Aorta (tissue), 5 donors: ENCODE data around the gene SLU7. TPM values are rescaled to one million over a fixed set of nuclear protein-coding genes. Genes with fewer than 3 reads are reported as not detected.

ENCODE experiments used
- ATAC-seq: fragments of 200-7000 bp; cut with Tn5 transposase; one replicate; pipeline ENCODE4 v1.9.1; 2022; ENCODE audit warnings: moderate library complexity; ENCODE audit not compliant: low FRiP score
- DNase-seq, 2 donors: peaks; one replicate each; pipeline ENCODE4 v3.0.0-alpha.2; 2020
- H3K27ac ChIP-seq, 2 donors: one replicate each; pipeline ENCODE4 v1.5.1; 2013; ENCODE audit warnings: low read length in 2 of 2, mild to moderate bottlenecking in 2 of 2, moderate library complexity in 2 of 2, control low read depth in 1 of 2, inconsistent platforms in 1 of 2, low read depth in 1 of 2
- H3K27me3 ChIP-seq, 2 donors: one replicate each; pipeline ENCODE4 v1.6.1; 2013; ENCODE audit warnings: control low read depth in 1 of 2, low read length in 1 of 2, mild to moderate bottlenecking in 1 of 2, moderate library complexity in 1 of 2; ENCODE audit not compliant: insufficient read depth in 2 of 2, control insufficient read depth in 1 of 2
- H3K36me3 ChIP-seq, 2 donors: one replicate each; pipeline ENCODE4 v1.6.1; 2013; ENCODE audit warnings: control low read depth in 1 of 2, low read length in 1 of 2, mild to moderate bottlenecking in 1 of 2; ENCODE audit not compliant: insufficient read depth in 2 of 2, control insufficient read depth in 1 of 2
- H3K4me1 ChIP-seq, 2 donors: one replicate each; pipeline ENCODE4 v1.6.1; 2013; ENCODE audit warnings: low read length in 2 of 2, control low read depth in 1 of 2, mild to moderate bottlenecking in 1 of 2, moderate library complexity in 1 of 2; ENCODE audit not compliant: insufficient read depth in 2 of 2, control insufficient read depth in 1 of 2
- H3K4me3 ChIP-seq, 2 donors: one replicate each; pipeline ENCODE4 v1.5.1; 2013; ENCODE audit warnings: low read length in 2 of 2, control low read depth in 1 of 2, mild to moderate bottlenecking in 1 of 2
- H3K9me3 ChIP-seq: one replicate; pipeline ENCODE4 v1.6.1; 2013; ENCODE audit warnings: mild to moderate bottlenecking, low read length; ENCODE audit not compliant: control insufficient read depth
- WGBS, 2 donors: extraction: QIAGEN DNeasy Blood & Tissue Kit; methylation state at CpG; one replicate each; pipeline ENCODE4 v1.1.7; 2013; 5-methylcytosine and 5-hydroxymethylcytosine counted together
- intact Hi-C, 2 donors: fragments of 100-400 bp; cut with DNase I; formaldehyde crosslinking; loops; one replicate each; pipeline versions ENCODE4 v1.14.2 to v1.15.0; 2022
- polyA plus RNA-seq, 2 donors: library from polyadenylated mRNA; stranded (reverse); fragments of 200-250 nt; gene quantifications; one replicate each; pipeline ENCODE4 v1.2.3, GENCODE V29; 2013
- total RNA-seq, 2 donors: library from RNA; stranded (reverse); fragmentation: NEBNext Ultra II Directional; extraction: Animal tissue kit (Norgen Biotek cat#: 25700); gene quantifications; one replicate each; pipeline ENCODE4 v1.2.1, GENCODE V29; 2021
- donor health status: healthy with polysubstance abuse.
- donor health status: Bipolar disorder and iron deficiency.
- donor health status: DM: no; HTN: no; CAD: no.
- donor health status: DM: no; HTN: no; CAD: no.
- donor health status: DM: yes; HTN: yes; CAD: no.

The SLU7 gene
- total and polyA plus RNA-seq, 4 donors: 36.3 to 60.6 (median 53.5) TPM

DNA sequence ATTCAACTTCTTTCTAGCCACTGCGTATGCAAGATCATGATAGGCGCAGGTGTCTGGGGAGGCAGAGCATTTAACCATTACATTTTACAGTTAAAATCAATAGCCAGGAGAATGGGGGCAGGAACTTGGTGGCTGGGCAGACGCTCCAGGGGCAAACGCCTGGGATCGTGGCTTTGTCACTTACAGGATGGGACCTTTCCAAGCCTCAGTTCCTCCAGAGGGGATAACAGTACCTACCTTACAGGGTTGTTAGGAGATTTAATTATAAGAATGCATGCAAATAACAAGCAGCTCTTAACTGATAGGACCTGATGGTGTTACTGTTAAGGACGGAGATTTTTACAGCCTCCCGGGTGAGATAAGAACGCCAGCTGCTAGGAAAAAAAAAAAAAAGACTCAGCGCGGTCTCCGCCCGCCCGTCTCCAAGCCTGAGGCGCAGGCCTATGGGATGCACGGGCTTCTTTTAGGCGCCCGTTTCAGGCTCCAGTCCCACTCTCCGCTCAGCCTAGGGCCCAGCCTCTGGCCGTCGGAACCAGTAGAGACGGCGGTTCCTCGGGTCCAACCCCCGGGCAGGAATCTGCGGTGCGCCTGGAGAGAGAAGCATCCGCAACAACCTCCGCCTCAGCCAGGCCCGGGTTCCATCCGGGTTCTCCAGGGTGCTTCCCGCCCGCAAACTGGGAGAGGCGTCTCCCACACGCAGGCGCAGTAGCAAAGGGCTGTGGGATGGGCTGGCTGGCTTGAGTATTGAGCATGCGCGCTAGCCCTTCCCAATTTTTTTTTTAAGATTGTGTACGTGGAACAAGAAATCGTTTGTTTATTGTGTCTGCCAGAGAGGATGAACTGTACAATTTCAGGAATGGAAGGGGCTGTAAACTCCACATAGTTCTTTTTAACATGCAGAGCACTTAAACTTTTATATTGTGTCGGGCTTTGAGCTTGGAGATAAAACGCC is 19.2 kb downstream of the SLU7 start, which contains the start of gene FAM200C:
Gene FAM200C (minus strand): TSS at position 653 of the 952 bp plus-strand sequence. CDS start 4,564 bp downstream, outside the sequence.
- Histone ChIP-seq H3K9me3 (no peaks in the 10 kb centered on the region), H3K36me3 (peaks cover 5 to 6% of the 10 kb centered on the region in 2 donors), H3K4me3 (peak within 1 kb of the TSS; percentile 55 to 95), H3K27ac (peak within 1 kb of the TSS; percentile 38 to 96), H3K4me1 (peaks cover 2 to 3% of the 10 kb centered on the region in 2 donors), H3K27me3 (no peaks in the 10 kb centered on the region)
- WGBS, 2 donors: 0% methylated on average over 41 of the region's 41 CpGs
- ATAC-seq (peak; percentile 96), DNase-seq (peak; percentile 96)
- intact Hi-C loops: loop anchor here (5.0 kb wide), 2 partner anchors 37 to 377 kb away; no protein-coding TSS in a partner anchor

DNA sequence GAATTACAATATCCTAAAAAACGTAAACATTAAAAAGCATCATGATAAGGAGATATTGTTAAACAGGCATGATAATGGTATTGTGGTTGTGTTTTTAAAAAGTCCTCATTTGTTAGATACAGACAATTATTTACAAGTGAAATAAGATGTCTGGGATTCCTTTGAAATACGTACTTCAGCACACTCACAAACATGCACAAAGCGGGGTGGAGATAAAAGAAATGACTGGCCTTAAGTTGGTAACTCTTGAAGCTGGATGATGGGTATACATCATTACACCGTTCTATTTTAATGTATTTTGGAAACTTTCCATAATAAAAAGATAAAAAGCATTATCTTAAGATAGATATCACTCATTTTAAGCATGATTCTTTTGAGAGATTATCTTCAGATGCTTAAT is 20.1 kb downstream of the SLU7 start:
- peaks cover 2 to 3% of the 10 kb centered on the region in 2 donors for H3K36me3 ChIP-seq
- WGBS, 2 donors: 9 to 13% methylated on average over 4 of the region's 4 CpGs
- intact Hi-C loops: loop anchor here (5.0 kb wide), 2 partner anchors 37 to 377 kb away; no protein-coding TSS in a partner anchor
- H3K9me3 ChIP-seq: no peaks in the 10 kb centered on the region
- H3K4me3 ChIP-seq: peak overlapping the region in 1 of 2 donors; percentile 34
- H3K27ac ChIP-seq: no peak overlapping the region
- ATAC-seq: no peak
- peaks cover 2 to 3% of the 10 kb centered on the region in 2 donors for H3K4me1 ChIP-seq
- no peaks in the 10 kb centered on the region for H3K27me3 ChIP-seq
- no peak for DNase-seq

DNA sequence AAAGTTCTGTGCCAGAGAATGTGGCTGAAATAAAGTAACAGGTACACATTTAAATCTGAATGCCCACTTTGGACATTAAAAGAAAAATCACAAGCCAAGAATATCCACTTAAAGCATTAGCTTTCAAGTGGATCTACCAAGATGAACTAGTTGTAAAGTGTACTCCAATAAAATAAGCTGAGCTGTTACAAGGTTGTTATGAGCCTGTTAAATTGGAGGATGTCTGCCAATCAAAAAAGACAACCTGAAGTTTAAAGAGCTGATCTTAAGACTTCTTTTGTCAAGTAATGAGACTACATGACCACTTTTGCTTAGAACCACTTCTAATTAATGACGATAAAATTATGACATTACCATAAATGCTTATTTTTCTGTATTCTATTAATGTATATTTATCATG is 21.4 kb downstream of the SLU7 start:
- Histone ChIP-seq H3K36me3 (no peaks in the 10 kb centered on the region), H3K9me3 (no peaks in the 10 kb centered on the region), H3K4me1 (peaks cover 2 to 3% of the 10 kb centered on the region in 2 donors), H3K4me3 (no peak overlapping the region), H3K27ac (no peak overlapping the region), H3K27me3 (no peaks in the 10 kb centered on the region)
- DNase-seq (no peak), ATAC-seq (no peak)
- WGBS, 2 donors: 96 to 97% methylated on average over 1 of the region's 1 CpG
- intact Hi-C loops: loop anchor here (5.0 kb wide), 2 partner anchors 35 to 375 kb away; no protein-coding TSS in a partner anchor

DNA sequence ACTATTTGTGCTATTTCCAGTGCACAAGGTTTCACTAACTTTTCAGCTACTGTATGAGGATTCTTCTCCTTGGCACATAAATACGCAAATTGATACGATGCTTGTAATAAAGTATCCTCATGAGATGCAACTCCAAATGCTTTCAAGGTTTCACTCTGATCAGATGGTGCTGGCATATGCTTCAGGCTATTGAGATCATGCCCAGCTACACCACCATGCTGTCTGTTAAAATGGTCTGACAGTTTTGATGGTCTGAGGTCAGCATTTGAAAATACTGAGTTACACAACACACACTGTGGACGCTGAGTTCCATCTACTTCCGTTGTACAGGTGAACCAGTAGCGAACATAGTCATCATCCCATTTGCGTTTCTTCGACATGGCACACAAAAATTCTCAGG is 23.8 kb downstream of the SLU7 start:
- ATAC-seq: no peak
- DNase-seq: no peak
- WGBS, 2 donors: 91 to 92% methylated on average over 7 of the region's 7 CpGs
- H3K27me3 ChIP-seq: no peaks in the 10 kb centered on the region
- H3K36me3 ChIP-seq: no peaks in the 10 kb centered on the region
- no peak overlapping the region for H3K4me3 ChIP-seq
- H3K4me1 ChIP-seq: peaks cover 2 to 3% of the 10 kb centered on the region in 2 donors
- intact Hi-C loops: loop anchor here (5.0 kb wide), 2 partner anchors 33 to 373 kb away; no protein-coding TSS in a partner anchor
- no peaks in the 10 kb centered on the region for H3K9me3 ChIP-seq
- H3K27ac ChIP-seq: no peak overlapping the region

DNA sequence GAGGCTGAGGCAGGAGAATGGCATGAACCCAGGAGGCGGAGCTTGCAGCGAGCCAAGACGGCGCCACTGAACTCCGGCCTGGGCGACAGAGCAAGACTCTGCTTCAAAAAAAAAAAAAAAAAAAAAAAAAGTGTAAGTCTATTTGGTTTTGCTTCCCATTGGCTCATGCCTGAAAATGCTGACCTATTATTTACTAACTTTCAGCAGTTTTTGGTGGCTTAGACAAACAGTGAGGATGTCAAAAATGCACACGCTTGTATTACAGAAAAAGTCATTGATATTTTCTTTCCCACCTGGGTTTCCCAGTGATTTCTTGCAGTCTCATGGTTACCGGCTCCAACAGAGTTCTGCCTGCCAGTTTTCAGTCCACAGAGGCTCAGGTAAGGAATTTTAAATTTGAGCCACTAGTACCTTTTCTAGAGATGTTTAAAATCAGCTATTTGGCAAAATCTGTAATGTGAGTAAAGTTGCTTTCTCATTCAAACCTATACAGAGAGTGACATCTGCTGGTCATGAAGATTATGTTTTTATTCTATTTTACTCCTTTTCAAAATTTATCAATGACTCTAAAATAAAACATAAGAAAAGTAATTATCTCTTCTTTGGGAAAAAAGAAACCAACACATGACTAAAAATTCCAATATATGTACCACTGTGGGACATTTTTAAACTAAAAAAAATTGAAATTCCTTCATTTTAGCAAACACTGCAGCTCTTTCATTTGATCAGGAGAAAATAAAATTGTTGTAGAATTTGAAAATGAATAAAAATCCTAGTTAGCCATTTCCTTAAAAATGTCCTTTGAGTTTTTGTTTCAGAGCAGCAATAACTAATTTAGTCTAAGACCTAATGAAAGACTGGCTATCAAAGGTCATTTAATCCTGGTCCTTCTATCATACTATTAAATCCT is 27.8 kb downstream of the SLU7 start:
- no peaks in the 10 kb centered on the region for H3K27me3 ChIP-seq

DNA sequence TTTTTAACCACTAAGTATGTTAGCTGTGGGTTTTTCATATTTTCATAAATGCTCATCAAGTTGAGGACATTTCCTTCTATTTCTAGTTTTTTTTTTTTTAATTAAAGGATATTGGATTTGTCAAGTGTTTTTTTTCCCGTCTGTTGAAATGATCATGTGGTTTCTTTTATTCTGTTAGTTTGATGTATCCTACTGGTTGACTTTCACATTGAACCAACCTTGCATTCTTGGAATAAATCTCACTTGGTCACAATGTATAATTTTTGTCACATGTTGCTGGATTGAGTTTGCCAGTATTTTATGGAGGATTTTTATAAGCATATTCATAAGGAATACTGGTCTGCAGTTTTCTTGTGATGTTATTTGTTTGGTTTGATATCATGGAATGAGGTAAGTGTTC is 31.4 kb downstream of the SLU7 start:
- Histone ChIP-seq H3K4me1 (no peaks in the 10 kb centered on the region), H3K4me3 (no peak overlapping the region), H3K27me3 (no peaks in the 10 kb centered on the region), H3K9me3 (no peaks in the 10 kb centered on the region), H3K36me3 (peaks cover 0 to 2% of the 10 kb centered on the region in 2 donors), H3K27ac (no peak overlapping the region)
- WGBS, 2 donors: 96 to 100% methylated on average over 1 of the region's 1 CpG
- intact Hi-C loops: loop anchor here in 1 of 2 donors (5.0 kb wide), 1 partner anchor 190 kb away; no protein-coding TSS in a partner anchor
- ATAC-seq (no peak), DNase-seq (no peak)

More for the DNA sequence above, 27.8 kb downstream of the SLU7 start:
- intact Hi-C loops: loop anchor here in 1 of 2 donors (2.0 to 5.0 kb wide), 2 partner anchors 192 to 369 kb away; no protein-coding TSS in a partner anchor
- 65 to 69% methylated on average over 8 of the region's 8 CpGs for WGBS, 2 donors
- Histone ChIP-seq H3K4me1 (peaks cover 0 to under 1% of the 10 kb centered on the region in 2 donors), H3K27ac (no peak overlapping the region), H3K4me3 (no peak overlapping the region), H3K36me3 (no peaks in the 10 kb centered on the region), H3K9me3 (no peaks in the 10 kb centered on the region)
- DNase-seq (no peak), ATAC-seq (no peak)

DNA sequence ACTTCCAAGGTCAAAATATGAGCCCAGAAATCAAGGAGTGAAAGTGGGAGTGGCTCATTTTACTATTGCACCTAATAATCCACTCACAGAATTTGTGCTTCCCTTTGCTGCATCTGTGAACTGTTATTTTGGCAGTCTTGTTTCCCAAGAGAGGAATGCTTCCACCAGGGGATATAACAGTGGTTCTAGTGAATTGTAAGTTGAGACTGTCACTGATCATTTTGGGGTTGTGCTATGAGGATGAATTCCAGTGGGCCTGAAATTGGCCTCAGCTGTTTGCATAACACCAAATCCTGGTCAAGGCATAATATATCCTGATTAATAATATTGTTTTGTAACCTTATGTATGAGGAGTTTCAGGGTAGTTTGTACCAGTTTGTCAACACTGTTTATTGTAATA is 33.4 kb downstream of the SLU7 start:
- no peaks in the 10 kb centered on the region for H3K27me3 ChIP-seq
- H3K9me3 ChIP-seq: no peaks in the 10 kb centered on the region
- ATAC-seq (no peak), DNase-seq (no peak)
- no peak overlapping the region for H3K27ac ChIP-seq
- no peaks in the 10 kb centered on the region for H3K4me1 ChIP-seq
- intact Hi-C loops: loop anchor here in 1 of 2 donors (5.0 kb wide), 1 partner anchor 188 kb away; no protein-coding TSS in a partner anchor
- H3K4me3 ChIP-seq: no peak overlapping the region
- H3K36me3 ChIP-seq: peaks cover 0 to 2% of the 10 kb centered on the region in 2 donors

DNA sequence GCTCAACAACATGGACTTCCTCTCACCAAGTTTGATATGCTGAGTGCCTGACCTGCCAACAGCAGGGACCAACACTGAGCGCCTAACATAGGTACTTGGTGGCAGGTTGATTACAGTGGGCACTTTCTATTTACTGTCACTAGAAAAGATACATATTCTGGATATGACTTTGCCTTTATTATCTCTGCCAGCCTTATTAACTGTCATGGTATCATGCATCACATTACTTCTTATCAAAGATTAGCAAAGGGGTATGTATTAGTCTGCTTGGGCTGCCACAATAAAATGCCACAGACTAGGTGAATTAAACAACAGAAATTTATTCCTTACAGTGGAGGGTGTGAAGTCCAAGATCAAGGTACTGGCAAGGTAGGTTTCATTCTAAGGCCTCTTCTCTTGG is 34.2 kb downstream of the SLU7 start:
- Histone ChIP-seq H3K27ac (no peak overlapping the region), H3K4me1 (no peaks in the 10 kb centered on the region), H3K9me3 (no peaks in the 10 kb centered on the region), H3K36me3 (peaks cover 0 to 2% of the 10 kb centered on the region in 2 donors), H3K27me3 (no peaks in the 10 kb centered on the region), H3K4me3 (no peak overlapping the region)
- DNase-seq (no peak), ATAC-seq (no peak)
- intact Hi-C loops: loop anchor here in 1 of 2 donors (5.0 kb wide), 1 partner anchor 187 kb away; no protein-coding TSS in a partner anchor
- 97 to 98% methylated on average over 1 of the region's 1 CpG for WGBS, 2 donors
